HUES6 (cell line): ENCODE results near the gene OBSCN.

Source experiments
- H3K27ac ChIP-seq: 2 replicates; pipeline ENCODE4 v1.7.0; 2013; ENCODE audit warnings: low read depth, mild to moderate bottlenecking, low read length, inconsistent platforms
- H3K27me3 ChIP-seq: 2 replicates; pipeline ENCODE4 v1.6.1; 2013; ENCODE audit warnings: low read length; ENCODE audit not compliant: control insufficient read depth, insufficient read depth
- H3K36me3 ChIP-seq: 2 replicates; pipeline ENCODE4 v1.6.1; 2013; ENCODE audit warnings: low read length; ENCODE audit not compliant: control insufficient read depth, insufficient read depth
- H3K4me1 ChIP-seq: 2 replicates; pipeline ENCODE4 v1.6.1; 2013; ENCODE audit warnings: low read length; ENCODE audit not compliant: control insufficient read depth, insufficient read depth
- H3K4me3 ChIP-seq: 2 replicates; pipeline ENCODE4 v1.5.1; 2013; ENCODE audit warnings: low read depth, low read length
- H3K9ac ChIP-seq: one replicate; pipeline ENCODE4 v1.6.1; 2013; ENCODE audit warnings: mild to moderate bottlenecking, low read length
- H3K9me3 ChIP-seq: 2 replicates; pipeline ENCODE4 v1.6.1; 2013; ENCODE audit warnings: low read depth, low read length; ENCODE audit not compliant: control insufficient read depth, insufficient read depth

The OBSCN gene

GRCh38 chr1:228396770-228397662 lies 189.2 kb downstream of the OBSCN start:
- no peaks in the 10 kb centered on the region for H3K9me3 ChIP-seq
- H3K9ac ChIP-seq, result no peak overlapping the region
- peaks cover 88% of the 10 kb centered on the region for H3K36me3 ChIP-seq
- H3K4me3 ChIP-seq, result no peak overlapping the region
- no peaks in the 10 kb centered on the region for H3K4me1 ChIP-seq
- no peaks in the 10 kb centered on the region for H3K27me3 ChIP-seq
- no peak overlapping the region for H3K27ac ChIP-seq

DNA sequence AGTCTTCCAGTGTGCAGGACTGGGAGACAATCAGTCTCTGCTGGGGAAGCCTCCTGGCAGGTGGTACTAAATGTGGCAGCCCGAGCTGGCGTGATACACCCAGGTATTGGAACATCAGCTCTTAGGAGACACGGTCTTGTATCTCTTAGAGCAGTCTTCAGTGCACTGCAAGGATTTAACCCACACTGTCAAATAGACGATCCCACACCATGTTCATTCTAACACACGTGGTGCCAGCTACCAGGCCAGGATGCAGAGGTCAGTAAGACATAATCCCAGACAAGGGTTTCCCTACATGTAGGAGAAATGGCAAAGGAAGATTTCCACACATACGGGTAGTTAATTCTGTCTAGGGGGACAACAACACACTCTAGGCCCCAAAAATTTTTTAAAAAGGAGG lies 190.1 kb downstream of the OBSCN start:
- Histone ChIP-seq H3K36me3 (peaks cover 90% of the 10 kb centered on the region), H3K4me1 (no peaks in the 10 kb centered on the region), H3K9me3 (no peaks in the 10 kb centered on the region), H3K4me3 (no peak overlapping the region), H3K9ac (no peak overlapping the region), H3K27me3 (no peaks in the 10 kb centered on the region), H3K27ac (no peak overlapping the region)

GRCh38 chr1:228398741-228399461 lies 191.1 kb downstream of the OBSCN start:
- no peaks in the 10 kb centered on the region for H3K4me1 ChIP-seq
- H3K9me3 ChIP-seq, result no peaks in the 10 kb centered on the region
- no peak overlapping the region for H3K9ac ChIP-seq
- no peak overlapping the region for H3K27ac ChIP-seq
- peaks cover 89% of the 10 kb centered on the region for H3K36me3 ChIP-seq
- no peaks in the 10 kb centered on the region for H3K27me3 ChIP-seq
- H3K4me3 ChIP-seq, result no peak overlapping the region

- Histone ChIP-seq H3K27ac (no peak overlapping the region), H3K4me3 (no peak overlapping the region), H3K9ac (no peak overlapping the region), H3K36me3 (peaks cover 89% of the 10 kb centered on the region), H3K9me3 (no peaks in the 10 kb centered on the region), H3K4me1 (0 out of 2 replicates have a peak, but pooled peaks cover 2% of the 10 kb centered on the region), H3K27me3 (no peaks in the 10 kb centered on the region)
Measured at GRCh38 chr1:228399531-228400236, 191.8 kb downstream of the OBSCN start.

DNA sequence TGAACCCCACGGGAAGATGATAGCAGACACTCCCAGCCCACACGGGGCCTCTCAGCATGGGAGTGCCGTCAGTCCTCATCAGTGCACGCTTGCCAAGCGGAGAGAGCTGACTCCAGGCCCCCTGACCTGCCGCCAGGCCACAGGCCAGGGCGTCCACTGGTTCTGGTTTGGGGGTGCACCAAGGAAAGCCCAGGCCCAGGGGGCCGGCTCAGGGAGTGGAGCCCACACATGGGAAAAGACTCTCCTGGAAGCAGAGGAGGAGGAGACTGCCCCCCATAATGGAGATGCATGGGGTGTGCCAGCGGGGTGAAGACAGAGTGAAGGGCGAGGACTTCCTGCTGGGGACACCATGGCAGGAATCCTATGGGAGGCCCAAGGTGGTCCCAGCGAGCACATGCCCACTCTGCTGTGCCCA lies 192.4 kb downstream of the OBSCN start:
- no peaks in the 10 kb centered on the region for H3K27me3 ChIP-seq
- H3K9ac ChIP-seq, result no peak overlapping the region
- H3K27ac ChIP-seq, result no peak overlapping the region
- H3K9me3 ChIP-seq, result no peaks in the 10 kb centered on the region
- peaks cover 7% of the 10 kb centered on the region for H3K4me1 ChIP-seq
- H3K36me3 ChIP-seq, result peaks cover 86% of the 10 kb centered on the region
- H3K4me3 ChIP-seq, result no peak overlapping the region

GRCh38 chr1:228400692-228401454 lies 193.0 kb downstream of the OBSCN start:
- no peak overlapping the region for H3K27ac ChIP-seq

GRCh38 chr1:228401782-228402640 lies 194.2 kb downstream of the OBSCN start:
- H3K4me1 ChIP-seq, result peaks cover 9% of the 10 kb centered on the region
- H3K9ac ChIP-seq, result no peak overlapping the region
- peaks cover 69% of the 10 kb centered on the region for H3K36me3 ChIP-seq
- H3K4me3 ChIP-seq, result no peak overlapping the region
- H3K9me3 ChIP-seq, result no peaks in the 10 kb centered on the region
- H3K27me3 ChIP-seq, result no peaks in the 10 kb centered on the region
- H3K27ac ChIP-seq, result no peak overlapping the region

More at GRCh38 chr1:228400692-228401454, 193.0 kb downstream of the OBSCN start:
- no peaks in the 10 kb centered on the region for H3K9me3 ChIP-seq
- peaks cover 9% of the 10 kb centered on the region for H3K4me1 ChIP-seq
- no peaks in the 10 kb centered on the region for H3K27me3 ChIP-seq
- no peak overlapping the region for H3K4me3 ChIP-seq
- peaks cover 80% of the 10 kb centered on the region for H3K36me3 ChIP-seq
- no peak overlapping the region for H3K9ac ChIP-seq

- H3K27ac ChIP-seq, result no peak overlapping the region
- H3K4me1 ChIP-seq, result peaks cover 9% of the 10 kb centered on the region
- H3K4me3 ChIP-seq, result no peak overlapping the region
- peaks cover 64% of the 10 kb centered on the region for H3K36me3 ChIP-seq
- no peak overlapping the region for H3K9ac ChIP-seq
- H3K27me3 ChIP-seq, result no peaks in the 10 kb centered on the region
- H3K9me3 ChIP-seq, result no peaks in the 10 kb centered on the region
Measured at GRCh38 chr1:228402641-228403025, 194.8 kb downstream of the OBSCN start.

DNA sequence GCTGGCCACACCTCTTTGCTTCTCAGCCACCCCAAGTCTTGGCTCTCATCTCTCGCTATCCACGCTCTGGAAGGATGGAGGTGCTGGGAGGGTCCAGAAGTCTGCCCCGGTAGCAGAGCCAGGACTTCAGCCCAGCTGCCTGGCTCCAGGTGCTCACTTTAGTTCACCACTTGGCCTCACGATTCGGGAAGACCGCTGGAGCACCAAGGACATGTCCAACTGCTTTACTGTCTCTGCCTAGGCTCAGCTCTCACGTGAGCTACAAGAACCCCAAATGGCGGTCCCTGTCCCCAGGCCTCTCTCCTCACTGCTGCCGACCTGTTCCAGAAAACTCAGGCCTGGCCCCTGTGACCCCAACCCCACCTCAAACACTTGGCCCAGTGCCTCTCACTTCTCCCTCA lies 195.4 kb downstream of the OBSCN start:
- Histone ChIP-seq H3K9me3 (no peaks in the 10 kb centered on the region), H3K4me1 (peaks cover 13% of the 10 kb centered on the region), H3K36me3 (peaks cover 58% of the 10 kb centered on the region), H3K9ac (no peak overlapping the region), H3K4me3 (no peak overlapping the region), H3K27me3 (no peaks in the 10 kb centered on the region), H3K27ac (no peak overlapping the region)
